ENCODE data around the gene FAM3B.

The FAM3B gene

DNA sequence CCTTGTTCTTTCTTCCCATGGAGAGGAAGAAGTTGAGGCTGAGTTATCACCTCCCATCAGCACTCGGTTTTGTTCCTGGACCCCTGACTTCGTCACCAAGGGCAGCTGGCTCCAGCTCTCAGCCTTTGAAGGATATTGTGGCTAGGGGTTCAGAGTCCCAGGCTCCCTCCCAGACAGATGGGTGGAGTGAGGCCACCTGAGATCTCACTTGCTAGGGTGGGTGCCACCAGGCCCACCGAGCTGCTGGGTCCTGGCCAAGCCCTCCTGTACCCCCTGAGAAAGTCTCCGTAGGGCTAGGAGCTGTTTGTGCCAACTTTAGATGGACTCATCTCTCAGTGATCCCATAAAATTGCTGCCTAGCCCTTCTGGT lies 52.1 kb downstream of the FAM3B start:
- no peak for DNase-seq (ENCODE audit: low read depth)

DNA sequence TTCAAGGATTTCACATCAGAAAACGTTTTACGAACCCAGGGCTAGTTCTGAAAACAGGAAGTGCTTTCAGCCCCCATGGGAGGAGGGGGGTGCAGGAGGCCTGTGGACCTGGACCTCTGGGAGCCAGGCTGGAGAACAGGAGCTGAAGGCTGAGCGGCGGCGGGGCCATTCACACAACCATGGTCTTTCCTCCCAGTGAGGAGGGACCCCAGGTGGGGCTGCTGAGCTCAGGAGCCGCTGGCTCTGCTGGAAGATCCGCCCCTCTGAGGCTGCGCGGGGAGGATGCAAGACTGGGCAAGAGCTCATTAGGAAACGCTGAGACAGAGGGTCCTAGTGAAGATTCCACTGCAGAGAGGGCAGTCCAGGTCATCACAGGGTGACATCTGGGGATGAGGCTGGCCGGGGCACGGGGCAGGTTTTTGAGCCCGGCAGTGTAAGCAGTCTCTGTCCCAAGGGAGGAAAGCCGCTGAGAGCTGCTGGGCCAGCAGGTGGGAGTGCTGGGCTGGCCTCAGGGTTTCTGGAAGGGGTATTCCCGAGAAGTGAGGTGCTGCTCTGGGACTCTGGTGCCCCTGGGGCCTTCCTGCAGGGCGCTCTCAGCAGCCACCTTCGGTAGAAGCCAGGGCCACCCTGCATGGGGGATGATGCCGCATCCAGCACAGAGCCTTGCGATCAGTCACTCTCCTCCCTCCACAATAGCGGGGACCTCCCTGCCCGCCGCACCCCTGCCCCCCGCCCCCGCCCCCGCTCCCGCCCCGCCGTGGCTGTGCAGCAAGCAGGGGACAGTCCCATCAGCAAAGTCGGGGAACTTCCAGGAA lies 52.7 kb downstream of the FAM3B start:
- no peak for DNase-seq (ENCODE audit: low read depth)

DNA sequence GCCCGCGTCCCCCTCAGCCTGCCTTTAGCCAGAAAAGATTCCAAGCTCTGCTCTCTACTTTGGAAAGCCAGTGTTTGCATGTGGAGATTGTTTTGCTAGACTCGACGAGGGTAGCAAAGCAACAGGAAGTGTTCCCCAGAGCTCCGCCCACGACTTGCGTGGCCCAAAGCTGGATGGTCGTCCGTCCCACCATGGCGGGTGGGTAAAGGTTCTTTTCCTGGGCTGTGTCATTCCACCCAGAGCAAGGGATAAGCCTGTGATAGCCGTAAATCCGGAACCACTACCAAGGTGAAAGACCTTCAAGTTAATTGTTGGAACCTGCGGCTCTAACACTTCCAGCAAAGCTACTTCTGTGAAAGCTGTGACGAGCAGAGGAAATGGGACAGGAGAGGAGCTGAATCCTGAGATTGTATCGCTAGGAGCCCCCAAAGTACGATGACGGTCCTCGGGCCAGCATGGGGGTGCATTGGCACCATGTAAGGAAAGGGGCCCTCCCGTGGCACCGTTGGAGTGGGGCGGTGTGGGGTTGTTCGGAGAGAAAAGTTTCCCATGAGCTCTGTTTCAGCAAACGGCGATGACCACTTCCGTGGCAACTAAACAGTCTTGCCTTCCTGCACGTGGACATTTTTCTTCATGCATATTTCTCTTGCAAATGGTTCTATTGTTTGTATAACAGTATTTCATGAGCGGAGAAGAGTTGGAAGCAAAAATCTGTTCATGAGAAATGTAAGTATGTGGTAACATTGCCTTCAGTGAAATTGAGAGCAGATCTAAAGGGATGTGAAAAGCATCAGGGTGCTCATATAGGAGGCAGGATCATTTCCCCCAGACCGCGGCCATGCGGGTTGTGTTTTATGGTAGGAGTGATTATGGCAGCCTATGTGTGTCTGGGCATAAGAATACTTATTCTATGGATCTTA lies 53.6 kb downstream of the FAM3B start:
- DNase-seq (ENCODE audit: low read depth) = no peak

DNA sequence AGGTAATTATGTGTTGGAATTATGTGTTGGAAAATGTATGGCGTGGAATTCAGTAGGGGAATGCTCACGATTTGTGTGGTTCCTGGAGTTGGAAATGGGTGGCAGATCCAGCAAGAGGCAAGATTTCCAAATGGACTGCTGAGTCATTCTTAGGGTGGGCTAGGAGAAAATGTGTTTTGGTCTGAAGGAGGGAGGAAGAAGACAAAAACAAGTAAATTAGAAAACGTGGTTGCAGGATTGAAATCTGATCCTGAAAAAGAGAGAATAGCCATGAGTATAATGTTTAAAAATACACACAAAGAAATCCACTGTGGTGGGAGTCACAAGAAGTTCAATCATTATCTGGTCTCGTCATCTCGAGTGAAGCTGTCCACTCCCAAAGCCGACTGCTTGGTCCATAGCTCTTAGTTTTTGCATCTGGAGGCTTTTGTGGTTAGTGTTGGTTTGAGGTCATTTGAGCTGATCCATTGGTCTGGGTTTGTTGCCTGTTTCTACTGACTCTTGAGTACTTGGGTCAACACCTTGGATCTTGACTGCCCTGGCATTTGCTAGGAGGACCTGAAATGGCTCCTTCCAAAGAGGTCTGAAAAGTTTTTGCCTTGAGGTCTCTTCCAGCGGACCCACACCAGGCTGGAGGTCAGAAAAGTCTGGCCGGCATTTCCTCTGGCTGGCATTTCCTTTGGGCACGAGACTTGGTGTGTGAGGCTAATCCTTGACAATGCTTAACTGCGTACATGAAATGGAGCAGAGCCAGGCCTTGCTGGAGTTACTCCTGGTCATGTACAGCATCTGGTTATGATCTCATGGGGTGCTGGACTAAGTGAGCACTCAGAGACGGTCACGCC lies 54.5 kb downstream of the FAM3B start:
- peak; percentile 20 for DNase-seq (ENCODE audit: low read depth)

DNA sequence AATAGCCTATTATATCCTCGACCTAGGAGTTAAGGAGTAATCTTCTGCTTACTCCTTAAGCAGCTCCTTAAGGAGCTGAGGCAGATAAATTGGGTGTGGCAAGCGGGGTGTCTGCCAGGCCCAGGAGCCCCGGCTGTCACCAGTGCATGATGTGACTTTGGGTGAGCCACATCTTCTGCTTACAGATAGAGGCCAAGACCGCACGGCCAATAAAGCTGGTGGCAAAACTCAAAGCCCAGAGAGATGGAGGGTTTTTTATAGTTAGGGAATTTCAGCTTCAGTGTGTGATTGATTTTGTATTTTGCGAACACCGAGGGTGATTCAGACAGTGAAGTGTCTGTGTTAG lies 55.1 kb downstream of the FAM3B start:
- DNase-seq (ENCODE audit: low read depth) = no peak

DNA sequence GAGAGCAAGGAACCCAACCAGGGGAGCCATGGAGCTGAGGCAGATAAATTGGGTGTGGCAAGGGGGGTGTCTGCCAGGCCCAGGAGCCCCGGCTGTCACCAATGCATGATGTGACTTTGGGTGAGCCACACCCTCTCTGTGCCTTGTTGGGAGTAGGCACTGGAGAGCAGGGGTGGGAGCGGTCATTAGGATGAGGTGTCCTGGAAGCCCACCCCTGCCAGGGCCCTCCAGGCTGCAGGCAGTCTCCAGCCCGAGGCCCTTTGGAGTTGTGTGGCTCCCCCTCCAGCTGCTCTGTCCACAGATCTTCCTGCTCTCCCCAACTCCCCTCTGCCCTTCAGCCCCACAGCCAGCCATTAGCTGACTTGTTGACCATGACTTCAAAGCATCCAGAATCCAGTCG lies 56.7 kb downstream of the FAM3B start:
- no peak for DNase-seq (ENCODE audit: low read depth)

DNA sequence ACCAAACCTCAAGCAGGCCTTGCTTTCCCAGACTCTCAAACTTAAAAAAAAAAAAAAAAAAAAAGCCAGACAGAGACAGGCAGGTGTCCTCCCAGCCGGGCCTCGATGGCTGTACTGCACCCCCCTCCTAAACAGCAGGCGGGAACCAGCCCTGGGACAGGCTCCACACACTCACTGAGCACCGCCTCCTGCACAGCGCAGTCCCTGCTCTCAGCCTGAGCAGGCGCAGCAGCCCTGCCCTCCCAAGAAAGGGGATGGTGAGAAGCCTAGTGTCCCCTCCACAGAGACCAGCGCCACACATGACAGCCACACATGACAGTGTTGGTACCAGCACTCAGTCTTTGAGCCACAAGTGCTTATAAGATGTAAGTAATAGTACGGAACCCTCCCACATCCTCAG lies 57.2 kb downstream of the FAM3B start:
- no peak for DNase-seq (ENCODE audit: low read depth)

DNA sequence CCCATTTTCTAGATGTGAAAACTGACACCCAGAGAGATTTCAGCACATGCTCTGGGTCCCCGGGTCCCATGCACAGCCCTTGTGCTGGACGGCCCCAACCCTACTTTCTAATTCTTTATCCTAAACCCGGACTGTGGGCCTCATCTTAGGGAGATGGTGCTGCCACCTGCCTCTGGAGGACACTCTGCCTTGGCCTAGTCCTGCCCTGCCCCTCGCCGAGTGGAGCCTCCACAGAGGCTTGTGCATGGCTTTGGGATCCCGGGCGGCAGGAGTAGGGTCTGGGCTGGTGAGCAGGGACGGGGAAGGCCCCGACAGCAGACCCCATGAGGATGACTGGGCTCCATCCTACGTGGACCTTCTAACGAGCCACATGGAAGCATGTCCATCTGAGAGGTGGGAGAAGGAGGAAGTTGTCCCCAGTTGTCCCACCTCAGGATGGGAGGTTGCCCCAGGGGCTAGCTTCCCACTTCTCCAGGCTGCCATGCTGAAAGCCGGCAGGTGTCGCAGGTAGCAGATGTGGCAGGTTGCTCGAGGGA lies 57.6 kb downstream of the FAM3B start:
- no peak for DNase-seq (ENCODE audit: low read depth)

DNA sequence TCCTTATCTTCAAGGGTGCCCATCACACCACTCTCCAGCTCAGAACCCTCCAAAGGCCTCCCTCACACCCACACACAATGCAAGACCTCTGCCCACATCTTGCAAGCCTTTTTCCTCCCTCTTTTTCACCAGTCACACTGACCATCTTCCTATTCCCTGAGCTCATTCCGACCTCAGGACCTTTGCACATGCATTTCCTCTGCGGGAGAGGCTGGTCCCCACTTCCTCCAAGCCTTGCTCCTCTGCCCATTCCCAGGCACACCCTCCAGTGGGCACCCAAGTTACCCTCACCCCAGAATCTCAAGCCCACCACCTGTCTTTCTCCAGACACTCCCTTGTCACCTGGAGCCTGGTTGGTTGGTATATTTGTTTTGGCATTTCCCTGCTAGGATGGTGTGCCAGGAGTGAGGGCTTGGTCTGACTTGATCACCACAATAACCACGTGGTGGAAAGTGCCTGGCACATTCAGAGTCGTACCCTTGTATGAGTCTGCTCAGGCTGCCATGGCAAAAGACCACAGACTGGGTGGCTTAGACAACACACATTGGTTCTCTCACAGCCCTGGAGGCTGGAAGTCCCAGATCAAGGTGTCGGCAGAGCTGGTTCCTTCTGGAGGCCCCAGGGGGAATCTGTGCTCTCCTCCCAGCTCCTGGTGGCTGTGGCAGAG lies 58.4 kb downstream of the FAM3B start:
- no peak for DNase-seq (ENCODE audit: low read depth)

DNA sequence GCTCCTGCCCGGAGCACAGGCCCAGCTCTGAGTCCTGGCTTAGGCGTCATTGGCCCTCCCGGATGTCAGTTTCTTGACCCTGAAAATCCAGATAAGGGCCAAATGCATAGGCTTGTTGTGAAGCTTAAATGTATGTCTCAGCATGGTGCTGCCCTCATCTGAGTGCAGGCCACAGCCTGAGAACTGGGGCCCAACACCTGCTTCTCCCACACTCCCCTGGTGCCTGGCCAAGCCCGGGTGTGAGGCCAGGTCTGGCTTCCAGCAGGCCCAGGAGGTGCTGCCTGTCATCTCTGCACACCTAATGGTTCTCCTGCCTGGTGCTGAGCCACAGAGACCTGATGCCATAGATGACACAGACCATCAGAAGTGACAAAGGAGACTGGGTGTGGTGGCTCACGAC lies 59.3 kb downstream of the FAM3B start:
- no peak for DNase-seq (ENCODE audit: low read depth)

DNA sequence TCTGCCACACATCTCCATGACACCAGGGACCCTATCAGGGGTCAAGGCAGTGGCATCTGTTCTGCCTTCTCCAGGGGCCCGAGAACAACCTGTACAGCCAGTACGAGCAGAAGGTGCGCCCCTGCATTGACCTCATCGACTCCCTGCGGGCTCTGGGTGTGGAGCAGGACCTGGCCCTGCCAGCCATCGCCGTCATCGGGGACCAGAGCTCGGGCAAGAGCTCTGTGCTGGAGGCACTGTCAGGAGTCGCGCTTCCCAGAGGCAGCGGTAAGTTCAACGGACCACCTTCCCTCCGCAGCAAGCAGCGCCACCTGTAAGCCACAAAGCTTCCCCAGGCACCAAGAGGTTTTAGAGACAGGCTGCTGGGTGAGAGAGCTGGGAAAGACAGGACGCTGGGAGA lies 61.1 kb downstream of the FAM3B start:
- DNase-seq (ENCODE audit: low read depth) = no peak

DNA sequence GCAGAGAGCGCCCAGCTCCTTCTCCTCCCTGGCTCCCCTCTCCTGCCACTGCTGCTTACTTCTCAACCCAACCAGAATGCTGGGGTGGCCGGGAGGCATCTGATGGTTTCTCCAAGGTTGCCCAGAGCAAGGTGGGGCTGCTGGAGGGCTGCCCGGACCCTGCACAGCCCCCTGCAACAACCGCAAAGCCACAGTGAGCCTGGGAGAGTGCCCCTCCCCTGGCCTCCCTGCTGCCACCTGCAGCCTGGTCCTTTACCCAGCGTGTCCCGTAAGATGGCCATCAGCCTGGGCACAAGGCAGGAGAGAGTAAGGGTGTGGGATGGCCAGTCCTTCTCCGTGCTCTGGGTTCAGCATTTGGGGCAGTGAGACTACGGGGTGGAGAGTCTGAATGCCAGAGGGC lies 62.2 kb downstream of the FAM3B start:
- DNase-seq (ENCODE audit: low read depth) = no peak

DNA sequence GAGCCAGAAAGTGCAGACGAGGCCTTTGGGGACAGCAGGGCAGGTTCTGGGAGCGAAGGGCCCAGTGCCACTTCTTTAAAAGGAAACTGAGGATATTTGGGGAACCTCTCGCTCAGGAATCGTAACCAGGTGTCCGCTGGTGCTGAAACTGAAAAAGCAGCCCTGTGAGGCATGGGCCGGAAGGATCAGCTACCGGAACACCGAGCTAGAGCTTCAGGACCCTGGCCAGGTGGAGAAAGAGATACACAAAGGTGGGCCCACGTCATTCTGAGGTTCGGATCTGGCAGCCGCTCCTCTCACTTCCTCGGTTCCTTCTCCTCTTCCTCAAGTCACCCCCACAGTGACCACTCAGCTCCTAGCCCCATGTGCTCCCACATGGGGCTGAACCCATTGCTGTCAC lies 63.3 kb downstream of the FAM3B start:
- DNase-seq (ENCODE audit: low read depth) = no peak

DNA sequence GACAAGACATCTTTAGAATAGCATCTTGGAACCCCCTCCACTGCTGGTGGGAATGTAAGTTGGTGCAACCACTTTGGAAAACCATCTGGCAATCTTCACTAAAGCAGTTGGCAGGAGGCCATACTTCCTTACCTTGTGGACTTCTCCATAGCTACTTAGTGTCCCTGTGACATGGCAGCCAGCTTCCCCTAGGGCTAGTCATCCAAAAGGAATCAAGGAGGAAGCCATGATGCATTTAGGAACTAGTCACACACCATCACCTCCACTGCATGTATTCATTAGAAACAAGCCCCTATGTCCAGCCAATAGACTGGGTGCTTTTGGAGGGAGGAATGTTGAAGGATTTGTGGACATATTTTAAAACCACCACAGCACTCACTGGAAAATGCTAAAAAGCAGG lies 65.1 kb downstream of the FAM3B start:
- DNase-seq (ENCODE audit: low read depth) = no peak

DNA sequence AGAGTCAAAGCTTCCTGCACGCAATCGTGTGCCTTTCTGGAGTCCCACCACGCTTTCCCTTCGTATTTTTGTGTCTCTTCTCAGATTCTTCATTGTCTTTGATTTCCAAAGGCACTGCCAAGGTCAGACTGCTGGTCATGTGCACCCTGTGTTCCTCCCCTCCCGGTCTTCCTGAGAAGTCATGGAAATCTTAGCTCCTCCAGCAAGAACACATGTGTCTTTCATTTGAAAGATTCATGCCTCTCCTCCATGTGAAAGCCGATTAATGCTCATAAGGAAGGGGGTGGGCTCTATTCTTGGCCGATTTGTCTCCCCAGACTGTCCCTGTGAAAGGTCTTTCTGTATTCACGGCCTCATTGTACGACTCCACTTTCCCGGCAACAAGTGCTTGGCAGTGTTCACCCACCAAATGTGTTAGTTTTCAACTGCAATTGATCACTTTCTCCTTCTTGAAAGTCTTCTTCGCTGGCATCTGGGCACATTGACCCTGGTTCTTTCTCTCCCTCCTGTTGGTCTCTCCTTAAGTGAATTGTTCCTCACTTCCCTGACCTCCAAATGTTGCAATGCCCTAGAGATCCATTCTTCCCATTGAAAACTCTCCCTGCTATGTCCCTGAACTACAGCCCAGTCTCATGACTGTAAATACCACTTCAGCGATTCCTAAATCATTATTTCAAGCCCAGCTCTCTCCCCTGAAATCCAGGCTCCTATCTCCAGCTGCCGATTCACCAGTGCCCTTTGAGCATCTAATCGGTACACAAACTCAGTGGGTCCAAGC lies 70.6 kb downstream of the FAM3B start:
- DNase-seq (ENCODE audit: low read depth) = no peak

DNA sequence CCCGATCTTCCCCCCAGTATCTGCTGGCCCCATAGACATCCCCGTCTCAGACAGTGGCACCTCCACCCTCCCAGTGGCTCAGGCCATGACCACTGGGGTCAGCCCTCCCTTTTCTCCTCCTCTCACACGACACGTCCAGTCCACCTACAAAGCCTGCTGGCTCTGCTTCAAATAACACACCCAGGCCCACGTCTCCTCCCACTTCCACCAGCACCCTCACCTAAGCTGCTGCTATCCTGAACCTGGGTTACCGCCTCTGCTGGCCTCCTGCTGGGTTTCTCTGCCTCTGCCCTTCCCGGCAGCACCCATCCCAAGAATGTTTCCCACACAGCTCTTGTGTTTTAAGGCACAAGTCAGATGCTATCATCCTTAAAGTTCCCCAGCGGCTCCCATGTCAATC lies 71.2 kb downstream of the FAM3B start:
- DNase-seq (ENCODE audit: low read depth) = no peak

DNA sequence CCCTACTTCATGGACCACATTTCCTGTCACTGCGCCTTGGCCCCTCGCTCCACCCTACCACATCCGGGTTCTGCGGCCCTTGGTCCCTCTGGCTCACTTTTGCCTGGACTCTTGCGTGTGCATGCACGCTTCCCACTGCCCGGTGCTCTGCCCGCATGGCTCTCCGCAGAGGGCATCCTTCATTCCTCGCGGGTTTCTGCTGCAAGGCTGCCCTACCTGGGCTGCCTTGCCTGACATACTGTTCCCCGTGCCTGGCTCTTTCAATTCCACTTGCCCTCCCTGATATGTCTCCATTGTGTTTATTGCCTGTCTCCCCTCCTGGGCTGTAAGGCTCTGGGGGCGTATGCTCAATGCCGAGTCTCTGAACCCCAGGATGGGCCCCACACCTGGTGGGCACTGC lies 71.7 kb downstream of the FAM3B start:
- no peak for DNase-seq (ENCODE audit: low read depth)

DNA sequence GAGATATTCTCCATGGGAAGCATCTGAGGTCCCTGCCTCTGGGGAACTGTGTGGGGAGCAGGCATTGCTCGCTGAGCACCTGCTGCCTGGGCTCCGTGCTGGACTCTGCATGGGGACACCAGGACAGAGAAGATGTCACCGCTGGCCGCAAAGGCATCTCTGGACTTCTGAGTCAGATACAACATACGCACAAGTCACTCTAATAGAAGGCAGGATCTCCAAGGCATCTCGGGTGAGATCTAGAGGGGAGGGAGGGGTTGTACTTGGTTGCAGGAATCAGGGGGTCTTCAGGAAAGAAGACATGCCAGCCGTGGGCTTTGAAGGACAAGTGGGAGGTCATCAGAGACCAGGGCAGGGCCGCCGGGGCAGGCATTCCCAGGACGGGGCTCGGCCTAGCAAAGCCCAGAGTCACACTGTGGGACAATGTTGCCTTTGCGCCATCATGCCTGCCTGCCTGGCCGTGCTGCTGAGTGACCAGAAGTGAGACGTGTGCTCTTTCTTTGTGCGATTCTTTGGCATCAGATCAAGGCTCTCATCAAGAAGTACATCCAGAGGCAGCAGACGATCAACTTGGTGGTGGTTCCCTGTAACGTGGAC lies 73.5 kb downstream of the FAM3B start:
- DNase-seq (ENCODE audit: low read depth) = no peak

DNA sequence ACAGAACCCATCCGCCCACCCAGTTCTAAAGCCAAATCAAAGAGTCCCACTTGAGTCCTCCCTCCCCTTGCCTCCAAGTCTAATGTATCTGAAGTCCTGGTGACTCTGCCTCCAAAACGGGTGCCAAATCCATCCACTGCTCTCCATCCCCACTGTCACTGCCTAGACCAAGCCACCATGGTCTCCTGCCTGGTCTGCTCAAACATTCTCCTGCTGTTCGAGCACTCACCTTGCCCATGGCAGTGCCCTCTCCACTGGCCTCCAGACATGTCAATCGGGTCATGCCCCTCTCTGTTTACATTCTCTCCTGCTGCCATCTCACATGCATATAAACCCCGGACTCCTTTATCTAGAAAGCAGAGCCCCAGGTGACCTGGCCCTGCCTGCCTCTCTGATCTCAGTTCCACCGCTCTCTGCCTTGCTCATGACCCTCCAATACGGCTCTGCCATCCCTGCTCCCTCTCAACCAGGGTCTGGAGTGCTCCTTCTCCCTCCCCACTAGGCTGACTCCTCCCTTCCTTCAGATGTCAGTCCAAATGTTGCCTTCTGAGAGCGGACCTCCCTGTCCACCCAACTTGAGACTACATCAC lies 77.4 kb downstream of the FAM3B start:
- no peak for DNase-seq (ENCODE audit: low read depth)

DNA sequence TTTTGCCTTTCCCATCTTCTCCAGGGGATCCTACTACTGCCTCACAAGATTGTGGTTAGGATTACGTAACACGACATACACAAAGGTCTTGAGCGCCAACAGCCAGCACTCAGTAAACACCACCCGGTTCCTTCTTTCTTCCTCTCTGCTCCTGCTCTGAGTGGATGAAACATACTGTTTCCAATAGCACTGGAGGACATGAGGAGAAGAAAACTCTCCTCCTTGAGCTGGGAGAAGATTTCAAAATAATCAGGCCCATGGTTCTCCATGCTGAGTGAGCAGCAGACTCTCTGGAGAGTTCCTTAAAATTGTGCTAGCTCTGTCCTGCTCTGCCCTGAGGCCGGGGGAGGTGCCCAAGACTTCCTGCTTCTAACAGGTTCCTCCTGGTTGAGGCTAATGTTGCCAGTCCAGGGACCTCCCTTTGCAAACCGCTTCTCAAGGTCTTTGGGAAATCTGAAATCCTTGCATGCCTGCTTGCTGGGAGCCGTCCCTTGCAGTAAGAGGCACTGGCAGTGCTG lies 80.0 kb downstream of the FAM3B start:
- peak; percentile 45 for DNase-seq (ENCODE audit: low read depth)
